Measurements from ENCODE around the gene MLANA.

MLANA gene, protein sequence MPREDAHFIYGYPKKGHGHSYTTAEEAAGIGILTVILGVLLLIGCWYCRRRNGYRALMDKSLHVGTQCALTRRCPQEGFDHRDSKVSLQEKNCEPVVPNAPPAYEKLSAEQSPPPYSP

DNA sequence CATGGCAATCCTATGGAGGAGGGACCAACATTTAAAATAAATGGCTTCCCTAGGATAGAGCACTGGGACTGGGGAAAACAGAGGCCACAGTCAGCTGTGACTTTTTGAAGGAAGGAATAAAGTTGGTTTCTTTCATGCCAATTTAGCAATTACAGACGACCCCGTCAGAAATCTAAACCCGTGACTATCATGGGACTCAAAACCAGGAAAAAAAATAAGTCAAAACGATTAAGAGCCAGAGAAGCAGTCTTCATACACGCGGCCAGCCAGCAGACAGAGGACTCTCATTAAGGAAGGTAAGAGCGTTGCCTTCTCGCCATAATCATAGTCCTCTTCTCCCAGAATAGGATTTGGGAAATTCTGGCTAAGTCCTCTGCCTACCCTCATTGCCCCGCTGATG lies at the start of gene MLANA:
Gene MLANA, plus strand, starts transcription at position 249 of the 400 bp plus-strand sequence. CDS start 1,586 bp downstream, outside the sequence.
- no peak for DNase-seq

DNA sequence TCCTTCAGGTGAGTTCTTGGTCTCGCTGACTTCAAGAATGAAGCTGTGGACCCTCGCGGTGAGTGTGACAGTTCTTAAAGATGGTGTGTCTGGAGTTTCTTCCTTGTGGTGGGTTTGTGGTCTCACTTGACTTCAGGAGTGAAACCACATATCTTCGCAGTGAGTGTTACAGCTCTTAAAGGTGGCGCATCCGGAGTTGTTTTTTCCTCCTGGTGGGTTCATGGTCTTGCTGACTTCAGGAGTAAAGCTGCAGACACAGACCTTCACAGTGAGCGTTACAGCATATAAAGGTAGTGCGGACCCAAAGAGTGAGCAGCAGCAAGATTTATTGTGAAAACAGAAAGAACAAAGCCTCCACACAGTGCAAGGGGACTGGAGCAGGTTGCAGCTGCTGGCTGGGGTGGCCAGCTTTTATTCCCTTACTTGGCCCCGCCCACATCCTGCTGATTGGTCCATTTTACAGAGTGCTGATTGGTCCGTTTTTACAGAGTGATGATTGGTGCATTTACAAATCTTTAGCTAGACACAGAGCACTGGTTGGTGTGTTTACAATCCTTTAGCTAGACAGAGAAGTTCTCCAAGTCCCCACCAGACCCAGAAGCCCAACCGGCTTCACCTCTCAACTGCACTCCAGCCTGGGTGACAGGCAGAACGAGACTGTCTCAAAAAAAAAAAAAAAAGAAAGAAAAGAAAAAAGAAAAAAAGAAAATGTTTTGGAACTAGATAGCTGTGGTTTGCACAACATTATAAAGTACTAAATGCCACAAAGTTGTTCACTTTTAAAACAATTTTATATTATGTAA lies 48.7 kb upstream of the MLANA start:
- peak; percentile 64 to 79 for DNase-seq

DNA sequence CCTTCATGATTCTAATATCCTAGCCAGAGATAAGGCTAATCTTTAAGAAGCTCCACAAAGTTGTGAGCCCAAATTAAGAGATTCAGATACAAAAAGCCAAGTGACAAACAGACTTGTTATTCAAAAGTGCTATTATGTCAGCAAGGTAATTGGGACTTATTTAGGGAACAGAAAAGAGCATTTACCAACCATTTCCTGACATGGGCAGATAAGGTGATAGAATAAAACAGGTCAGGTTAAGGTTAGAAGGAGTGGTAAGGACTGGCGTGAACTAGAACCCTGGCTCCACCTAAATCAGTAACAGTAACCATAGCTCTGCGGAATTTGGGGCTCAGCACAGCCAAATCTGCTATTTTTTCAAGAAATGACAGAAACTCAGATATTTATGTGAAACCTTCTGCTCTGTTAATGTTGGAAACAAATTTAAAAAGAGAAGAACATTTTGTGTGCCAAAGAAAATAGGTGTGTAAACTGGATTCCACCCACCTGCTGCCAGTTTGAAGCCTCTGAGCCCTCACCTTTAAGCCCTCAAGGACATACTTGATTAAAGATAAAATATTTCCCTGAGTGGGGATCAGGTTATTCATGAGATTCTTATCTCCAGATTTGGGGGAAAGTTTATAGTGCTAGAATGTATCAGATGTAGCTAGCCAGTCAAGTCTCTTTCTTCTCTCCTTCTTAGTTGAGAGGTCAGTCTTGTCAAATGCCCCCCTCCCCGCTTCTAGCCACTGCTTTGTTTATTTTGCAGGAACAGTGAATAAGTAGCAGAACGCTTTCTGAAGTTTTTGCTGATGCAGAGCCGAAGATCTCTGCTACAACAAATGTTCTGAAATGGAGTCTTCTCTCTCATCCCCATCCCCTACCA lies 47.5 kb upstream of the MLANA start:
- DNase-seq, result no peak

DNA sequence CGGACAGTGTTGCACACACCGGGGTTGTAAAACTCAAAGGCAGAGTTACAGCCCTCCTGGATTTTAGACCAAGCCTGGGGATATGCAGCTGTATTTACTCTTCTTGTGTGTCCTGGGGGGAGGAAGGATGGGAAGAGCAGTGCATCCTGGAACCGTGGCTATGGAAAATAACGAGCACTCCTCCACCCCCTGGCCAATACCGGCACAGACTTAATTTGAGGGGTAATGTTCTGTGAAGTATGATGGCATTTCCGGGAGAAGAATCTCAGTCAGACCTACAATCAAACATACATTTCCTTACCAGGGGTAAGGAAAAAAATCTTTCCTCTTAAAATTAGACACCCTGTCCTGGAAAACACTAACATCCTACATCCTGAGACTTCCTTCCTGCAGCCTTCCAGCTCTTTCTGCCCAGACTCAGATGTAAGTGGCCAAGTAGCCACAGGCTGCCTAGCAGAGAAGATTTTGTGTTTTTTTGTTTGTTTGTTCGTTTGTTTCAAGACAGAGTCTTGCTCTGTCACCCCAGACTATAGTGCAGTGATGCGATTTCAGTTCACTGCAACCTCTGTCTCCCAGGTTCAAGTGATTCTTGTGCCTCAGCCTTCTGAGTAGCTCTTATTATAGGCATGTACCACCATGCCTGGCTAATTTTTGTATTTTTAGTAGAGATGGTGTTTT lies 46.8 kb upstream of the MLANA start:
- peak in 1 of 2 donors; percentile 17 for DNase-seq

DNA sequence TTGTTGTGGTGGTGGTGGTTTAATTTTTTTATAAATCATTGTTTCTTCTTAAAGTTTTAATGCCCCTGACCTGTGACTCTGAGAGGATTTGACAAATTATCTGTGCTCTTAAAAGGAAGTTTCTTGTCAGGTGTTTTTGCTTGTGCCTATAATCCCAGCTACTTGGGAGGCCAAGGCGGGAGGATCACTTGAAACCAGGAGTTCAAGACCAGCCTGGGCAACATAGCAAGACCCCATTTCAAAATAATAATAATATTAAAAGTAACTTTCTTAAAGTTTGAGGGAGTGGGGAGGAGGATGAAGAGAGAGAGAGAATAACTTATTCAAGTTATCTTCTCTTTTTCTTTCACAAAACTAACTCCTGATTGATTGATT lies 45.5 kb upstream of the MLANA start:
- DNase-seq, result no peak

DNA sequence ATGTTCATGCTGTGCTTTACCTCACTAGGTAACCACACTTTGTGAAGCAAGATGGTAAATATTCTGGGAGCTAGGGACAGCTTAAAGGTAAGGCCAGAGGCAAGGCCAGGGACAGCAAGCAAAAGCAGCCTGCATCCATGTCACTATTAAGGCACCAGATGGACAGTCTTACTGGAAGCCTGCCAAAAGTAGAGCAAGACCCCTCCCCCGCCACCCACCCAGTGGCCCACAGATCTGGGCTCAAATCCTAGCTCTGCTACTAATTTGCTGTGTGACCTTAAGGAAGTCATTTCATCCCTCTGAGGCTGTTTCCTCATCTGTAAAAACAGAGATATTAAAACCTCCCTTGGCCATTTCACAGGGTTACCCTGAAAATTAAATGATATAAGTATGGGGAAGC lies 44.6 kb upstream of the MLANA start:
- DNase-seq, result no peak

DNA sequence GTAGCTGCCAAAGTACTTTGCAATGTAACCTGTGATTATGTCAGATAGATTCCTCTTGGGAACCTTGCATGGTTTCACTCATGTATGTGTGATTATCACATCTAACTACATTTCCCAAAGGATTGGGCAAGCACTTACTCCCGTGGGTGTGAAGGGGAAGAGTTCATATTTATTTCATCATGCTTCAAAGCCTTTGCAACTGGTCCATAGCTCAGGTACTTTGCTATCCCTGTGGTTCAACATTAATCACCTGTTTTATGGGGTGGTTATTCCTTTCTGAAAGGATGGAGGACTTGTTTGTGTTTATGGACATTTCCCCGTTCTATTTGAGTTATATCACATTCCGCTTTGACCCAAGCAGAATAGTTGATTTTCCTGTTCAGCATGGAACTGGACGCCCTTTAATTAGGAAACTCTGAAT lies 44.2 kb upstream of the MLANA start:
- no peak for DNase-seq

DNA sequence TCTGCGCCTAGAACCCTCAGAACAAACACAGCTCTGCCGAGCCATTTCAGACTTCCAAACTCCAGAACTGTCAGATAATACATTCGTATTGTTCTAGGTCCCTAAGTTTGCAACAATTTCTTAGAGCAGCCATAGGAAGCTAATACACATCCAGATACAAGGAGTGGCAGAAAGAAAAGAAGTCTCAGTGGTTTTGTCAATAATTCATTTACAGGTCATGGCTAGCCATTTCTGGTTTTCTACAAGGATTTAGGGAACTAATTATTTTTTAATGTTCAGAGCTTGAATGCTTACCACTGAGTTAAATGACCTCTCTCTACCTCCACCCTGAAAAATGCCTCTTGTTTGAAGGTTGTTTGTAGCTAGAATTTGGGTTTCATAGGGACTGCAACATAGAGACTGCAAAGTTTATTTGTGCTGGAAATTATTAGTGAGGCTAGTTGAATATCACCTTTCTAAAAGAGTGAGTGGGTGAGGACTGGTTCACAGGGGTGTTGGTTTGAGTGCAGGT lies 42.3 kb upstream of the MLANA start:
- DNase-seq, result no peak

DNA sequence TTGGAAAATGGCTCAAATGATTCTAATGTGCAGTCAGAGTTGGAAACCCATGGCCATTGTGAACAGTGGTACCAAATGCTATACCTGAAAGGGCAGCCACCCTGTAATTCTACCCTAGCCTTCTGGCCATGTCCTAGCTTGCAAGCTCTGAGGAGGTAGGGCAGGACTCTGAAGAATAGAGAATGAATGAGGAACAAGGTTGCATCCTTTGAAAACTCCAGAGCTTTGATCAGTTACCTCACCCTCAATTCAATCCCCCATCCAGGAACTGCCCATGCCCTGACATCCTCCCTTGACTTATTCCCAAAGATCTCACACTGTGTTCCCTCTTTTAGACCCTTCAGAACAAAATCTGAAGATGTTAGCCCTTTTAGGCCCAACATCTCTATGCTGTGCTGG lies 40.0 kb upstream of the MLANA start:
- no peak for DNase-seq

DNA sequence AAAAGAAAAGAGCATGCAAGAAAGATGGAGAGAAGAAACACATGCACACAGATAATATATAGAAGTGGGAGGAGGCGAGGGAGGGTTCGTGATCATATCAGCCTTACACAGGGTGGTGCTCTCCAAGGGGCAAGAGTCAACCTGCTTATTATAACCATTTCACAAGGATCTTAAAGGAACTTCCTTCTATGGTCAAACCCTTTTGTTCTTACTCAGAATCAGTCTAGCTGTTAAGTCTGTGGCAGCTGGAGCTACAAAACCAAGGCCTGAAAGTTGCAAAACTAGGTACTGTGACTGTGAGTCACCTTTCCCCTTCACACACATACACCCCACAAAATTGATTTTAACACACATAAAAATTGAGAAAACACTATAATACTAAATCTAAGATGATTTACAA lies 39.2 kb upstream of the MLANA start:
- peak; percentile 34 to 47 for DNase-seq

DNA sequence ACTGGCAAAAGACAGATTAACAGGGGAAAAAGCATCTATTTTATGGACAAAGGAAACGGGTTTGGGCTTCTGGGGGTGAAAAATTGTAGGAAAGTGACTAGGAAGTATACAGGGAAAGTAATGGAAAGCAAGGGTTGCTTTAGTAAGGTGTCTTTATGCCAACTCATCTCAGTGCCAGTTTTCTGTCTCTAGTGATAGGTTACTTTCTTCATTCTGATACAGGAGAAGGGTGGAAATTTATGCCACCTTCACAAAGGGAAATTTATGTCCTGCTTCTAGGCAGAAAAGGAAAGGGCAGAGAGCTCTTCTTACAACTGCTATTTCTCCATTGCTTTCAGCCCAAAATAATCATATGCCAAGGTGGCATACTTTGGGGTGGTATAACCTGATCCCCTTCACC lies 37.7 kb upstream of the MLANA start:
- DNase-seq, result no peak

DNA sequence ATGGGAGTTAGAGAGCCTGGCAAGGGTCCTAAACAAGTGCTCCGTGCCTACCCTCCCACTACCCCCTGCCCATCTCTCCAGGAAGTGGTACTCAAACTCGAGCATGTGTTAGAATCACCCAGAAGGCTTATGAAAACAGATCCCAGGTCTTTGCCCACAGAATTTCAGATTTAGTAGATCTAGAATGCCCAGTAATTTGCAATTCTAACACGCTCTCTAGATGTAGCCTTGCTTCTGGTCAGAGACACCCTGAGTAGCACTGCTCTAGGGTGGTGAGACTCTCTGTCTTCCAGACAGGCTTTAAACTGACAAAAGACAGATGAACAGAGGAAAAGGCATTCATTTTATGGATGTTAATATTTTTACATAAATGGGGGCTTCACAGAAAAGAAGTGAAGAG lies 37.1 kb upstream of the MLANA start:
- no peak for DNase-seq

DNA sequence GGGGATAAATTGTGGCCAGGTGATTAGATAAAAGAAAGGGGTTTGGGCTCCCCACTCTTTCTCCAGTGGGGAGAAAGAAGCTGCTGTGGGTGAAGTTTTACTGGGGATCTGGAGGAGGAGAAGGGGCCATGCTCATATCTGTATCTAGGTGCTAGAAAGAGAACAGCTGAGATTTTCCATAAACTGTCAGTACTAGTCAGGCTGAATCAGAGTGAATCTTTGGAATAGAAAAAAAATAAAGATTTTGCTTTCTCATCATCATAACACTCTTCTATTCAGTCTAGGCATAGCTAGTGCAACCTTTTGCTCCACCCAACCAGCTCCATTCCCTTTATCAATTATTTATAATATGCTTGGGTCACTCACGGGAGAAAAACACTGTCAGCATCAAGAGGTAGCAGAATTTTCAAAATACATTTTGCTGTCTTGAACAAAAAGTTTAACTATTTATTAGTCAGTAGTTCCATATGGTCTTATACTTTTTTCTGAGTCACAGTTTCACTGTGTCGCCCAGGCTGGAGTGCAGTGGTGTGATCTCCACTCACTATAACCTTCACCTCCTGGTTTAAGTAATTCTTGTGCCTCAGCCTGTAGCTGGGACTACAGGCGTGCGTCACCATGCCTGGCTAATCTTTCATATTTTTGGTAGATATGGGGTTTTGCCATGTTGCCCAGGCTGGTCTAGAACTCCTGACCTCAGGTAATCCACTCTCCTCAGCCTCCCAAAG lies 36.5 kb upstream of the MLANA start:
- no peak for DNase-seq

DNA sequence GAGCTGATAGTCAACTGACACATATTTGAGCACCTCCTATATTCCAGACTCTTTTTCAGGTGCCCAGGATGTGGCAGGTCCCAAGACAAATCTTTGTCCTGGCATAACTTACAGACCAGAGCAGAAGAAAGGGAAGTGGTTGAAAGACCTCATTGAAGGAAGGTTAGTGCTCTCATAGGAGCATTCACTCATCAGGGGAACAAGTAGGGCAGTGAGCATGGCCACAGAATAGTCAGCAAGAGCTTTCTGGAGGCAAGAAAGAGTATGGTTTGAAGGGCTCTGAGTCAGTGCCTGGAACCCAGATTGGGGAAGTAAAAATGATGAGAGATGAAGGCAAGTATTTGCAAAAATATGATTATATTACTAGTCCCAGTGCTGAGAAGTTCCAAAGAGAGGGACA lies 32.8 kb upstream of the MLANA start:
- no peak for DNase-seq

DNA sequence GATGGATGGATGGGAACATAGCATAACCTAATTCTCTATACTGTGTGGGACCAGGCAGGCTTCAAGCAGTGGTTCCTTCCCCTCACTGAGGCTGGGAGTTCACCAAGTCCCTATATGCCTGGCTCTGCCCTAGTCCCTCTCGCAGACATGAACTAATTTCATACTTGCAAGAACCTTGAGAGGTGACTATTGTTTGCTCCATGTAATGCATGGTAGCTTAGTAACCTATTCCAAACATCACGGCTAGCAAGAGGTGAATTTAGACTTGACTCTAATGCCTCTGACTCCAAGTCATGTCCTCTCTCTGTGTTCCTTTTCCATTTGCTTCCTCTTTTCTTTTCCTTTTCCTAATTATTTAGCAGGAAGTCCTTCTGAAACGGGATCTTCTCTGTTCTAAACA lies 31.9 kb upstream of the MLANA start:
- no peak for DNase-seq

DNA sequence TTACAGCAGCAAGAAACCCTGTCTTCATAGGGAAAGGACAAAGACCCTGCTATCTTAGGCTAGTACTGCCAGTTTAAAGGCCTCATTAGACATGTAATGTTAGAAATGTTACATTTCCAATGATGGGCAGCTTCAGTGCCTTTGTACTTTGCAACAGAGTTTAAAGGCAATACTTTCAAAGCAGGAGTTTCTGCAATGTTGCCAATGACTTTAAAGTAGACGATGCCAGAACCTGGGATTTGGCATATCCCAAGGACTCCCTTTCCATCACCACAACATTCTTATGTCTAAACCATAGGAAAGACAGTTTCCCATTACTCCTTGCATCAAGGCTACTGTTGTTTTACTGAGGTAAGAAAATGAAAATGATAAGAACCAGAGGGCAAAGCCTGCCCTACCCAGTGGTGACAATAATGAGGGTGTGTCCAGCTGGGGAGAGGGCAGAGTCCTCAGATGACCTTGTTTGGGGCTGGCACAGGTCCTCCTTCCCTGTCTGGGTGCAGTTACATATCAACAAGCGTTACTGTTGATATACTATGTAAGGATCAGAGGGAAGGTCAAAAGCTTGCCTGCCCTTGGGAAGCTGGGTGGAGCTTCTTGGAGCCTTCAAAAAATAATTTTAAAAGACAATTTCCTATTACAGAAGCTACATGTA lies 27.5 kb upstream of the MLANA start:
- DNase-seq, result no peak

DNA sequence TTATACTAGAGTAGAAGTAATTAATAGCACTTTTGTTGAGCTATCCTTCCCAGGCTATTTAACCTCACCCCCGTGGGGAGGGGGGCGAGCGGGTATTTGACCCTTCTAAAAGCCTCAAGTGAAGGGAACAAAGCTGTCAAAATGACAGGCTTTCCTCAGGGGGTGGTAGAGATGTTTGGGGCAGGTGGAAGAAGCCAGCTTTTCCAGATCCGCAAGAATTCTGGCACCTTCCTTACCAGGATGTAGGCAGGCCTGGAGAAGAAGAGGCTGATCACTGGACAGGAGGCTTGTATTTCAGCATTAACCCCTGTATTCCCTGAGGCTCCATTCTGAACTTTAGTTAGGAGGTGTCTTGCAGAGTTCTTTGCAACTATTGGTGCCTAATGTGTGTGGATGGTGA lies 26.2 kb upstream of the MLANA start:
- DNase-seq, result no peak

DNA sequence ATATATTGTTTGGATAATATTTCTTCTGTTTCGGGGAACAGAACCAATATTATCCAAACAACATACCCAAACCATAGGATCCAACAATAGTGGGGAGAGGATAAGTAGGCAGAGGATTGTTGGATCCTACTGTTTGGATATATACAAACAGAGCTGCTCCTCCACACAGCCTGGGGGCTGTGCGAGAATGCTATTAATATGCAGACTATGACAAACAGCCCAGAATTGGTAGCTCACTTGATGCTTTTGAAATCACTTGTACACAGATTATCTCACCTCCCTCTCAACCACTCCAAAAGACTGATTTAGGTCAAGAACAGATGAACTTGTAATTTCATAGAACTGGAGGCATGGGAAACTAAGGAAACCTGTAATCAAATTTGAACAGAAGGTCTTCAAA lies 24.4 kb upstream of the MLANA start:
- DNase-seq, result no peak

DNA sequence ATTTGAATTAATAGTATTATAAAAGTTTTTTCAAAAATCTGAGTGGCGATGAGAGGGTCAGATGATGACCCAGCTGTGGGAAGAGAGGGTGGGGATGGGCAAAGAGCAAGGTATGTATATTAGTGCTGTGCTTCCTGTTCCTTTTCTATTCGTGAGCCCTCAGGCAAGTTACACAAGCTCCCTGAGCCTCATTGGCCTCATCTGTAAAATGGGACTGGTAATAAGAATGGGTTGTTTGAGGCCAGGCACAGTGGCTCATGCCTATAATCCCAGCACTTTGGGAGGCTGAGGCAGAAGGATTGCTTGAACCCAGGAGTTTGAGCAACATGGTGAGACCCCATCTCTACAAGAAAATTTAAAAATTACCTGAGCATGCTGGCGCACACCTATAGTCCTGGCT lies 24.0 kb upstream of the MLANA start:
- DNase-seq, result no peak

DNA sequence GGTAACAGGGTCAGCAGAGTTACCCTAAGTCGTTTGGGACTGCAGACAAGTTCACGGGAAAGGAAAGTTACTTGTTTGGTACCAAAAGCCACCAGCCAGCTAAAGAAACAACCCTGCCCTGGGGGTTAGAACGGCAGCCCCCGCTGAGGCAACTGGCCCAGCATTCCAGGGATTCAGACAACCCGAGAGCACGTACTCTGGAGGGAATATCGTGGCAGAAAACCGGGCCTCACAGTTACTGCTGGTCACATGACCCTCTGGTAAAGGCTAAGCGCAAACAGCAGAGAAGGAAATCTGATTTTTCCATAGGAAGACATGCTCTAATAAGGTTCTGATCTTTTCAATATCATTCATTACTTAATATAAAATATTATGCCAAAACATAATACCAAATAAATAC lies 22.5 kb upstream of the MLANA start:
- DNase-seq, result no peak

DNA sequence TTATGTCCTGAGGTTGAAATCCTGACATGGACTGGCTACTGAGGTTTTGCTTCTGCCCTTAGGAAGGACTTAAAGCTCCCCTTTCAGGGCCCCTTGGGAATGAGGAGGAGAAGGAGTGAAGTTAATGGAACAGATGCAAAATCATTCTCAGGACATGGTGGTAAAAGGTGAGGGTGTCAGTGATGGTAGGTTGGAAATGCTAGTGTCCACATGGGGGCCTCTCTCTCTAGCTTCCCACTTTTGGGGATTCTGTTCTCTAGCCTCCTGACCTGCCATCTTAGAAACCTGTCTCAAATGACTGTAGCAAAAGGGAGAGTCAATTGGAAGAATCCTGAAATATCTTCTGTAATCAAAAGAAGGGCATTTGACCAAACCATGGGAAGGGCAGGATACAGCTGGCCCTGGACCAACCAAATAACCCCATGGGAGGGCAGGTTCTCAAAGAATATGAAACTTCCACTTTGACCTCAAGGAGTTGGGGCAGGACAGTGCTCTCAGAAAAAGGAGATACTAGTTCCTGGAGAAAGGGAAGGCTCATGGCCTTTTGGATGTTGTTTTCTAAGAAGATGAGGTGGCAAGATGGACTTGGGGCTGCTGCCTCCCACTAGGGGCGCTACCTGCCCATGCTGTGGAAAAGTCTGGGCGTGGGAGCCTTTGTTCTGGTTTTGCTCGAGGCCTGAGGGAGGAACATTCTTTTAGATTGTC lies 21.2 kb upstream of the MLANA start:
- DNase-seq, result peak in 1 of 2 donors; percentile 12

Data from CD4-positive, alpha-beta T cell treated with Interferon alpha-2 for 1 hour (primary cell).